ENCODE measurements around the gene ZNF710.

The ZNF710 gene

GRCh38 chr15:90019611-90020010 lies 18.5 kb downstream of the ZNF710 start:
- no peak for DNase-seq

DNA sequence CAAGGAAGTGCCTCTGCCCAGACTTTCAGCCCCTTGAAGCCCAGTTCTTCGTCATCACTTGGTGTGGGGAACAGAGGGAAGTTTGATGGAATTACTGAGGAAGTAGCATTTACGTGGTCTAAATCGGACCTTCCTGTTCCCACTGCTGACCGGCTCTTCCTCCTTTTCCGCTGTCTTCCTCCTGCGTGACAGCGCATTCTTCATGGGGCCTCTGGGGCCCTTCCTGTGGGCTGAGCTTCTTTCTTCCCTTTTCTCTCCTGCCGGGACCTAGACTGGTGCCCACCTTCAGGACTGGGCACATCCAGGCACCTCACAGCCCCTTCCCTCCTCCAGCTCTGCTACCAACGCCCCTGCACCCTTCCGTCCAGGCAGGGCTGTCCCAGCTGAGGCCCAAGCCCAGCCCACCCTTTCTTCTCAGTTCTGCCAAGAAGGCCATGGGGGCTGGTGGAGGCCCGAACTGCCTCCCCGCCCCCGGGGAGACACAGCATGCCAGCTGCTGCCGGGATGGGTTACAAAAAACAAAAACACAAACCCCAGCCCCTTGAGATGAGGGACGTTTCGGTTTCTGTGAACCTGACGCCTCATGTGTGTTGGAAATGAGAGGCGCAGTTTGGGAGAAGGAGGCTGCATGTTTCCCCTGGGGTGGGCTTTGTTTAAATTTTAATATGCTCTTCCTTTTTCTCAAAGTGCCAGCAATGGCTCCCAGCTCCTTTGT lies 19.1 kb downstream of the ZNF710 start:
- no peak for DNase-seq

DNA sequence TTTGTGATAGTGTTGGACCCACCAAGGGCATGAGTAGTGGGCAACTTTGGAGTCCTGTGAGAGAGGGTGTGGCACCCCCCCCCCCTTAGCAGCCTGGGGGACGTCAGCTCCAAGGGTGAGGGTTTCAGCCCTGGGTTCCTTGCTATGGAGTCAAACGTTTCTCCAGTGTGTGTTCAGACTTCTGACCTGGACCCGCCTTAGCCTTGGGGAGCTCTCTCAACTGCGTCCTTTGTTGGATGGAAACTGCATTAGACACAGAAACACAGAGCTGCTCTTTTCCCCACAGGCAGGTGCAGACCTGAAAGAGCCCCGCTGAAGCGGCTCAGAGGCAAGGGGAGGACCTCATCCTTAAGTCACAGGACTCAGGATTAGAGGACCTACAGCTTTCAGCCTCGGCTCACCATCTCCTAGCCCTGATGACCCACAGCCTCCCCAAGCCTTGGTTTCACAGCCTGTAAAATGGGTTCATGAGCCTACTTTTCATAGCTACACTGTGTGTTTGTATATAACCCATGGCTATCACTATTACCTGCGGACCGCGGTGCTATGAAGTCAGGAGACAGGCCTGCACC lies 19.9 kb downstream of the ZNF710 start:
- DNase-seq, result no peak

DNA sequence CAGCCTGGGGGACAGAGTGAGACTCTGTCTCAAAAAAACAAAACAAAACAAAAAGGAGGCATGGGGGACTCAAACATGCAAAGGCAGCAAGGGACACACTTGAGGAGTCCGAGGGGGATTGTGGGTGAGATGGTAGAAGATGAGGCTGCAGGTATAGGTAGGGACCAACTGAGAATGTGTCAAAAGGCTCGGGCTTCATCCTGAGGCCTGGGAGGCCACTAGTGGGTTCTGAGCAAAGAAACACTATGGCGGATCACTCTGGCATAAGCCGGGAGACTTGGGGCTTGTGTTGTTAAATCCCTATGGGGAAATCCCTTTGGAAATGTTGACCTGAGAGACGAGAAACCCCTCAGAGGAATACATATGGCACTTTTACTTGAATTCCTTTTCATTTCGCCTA lies 21.2 kb downstream of the ZNF710 start:
- DNase-seq, result no peak

- no peak for DNase-seq
Measured at GRCh38 chr15:90022905-90023700, 22.0 kb downstream of the ZNF710 start.

GRCh38 chr15:90024406-90024805 lies 23.3 kb downstream of the ZNF710 start:
- no peak for DNase-seq

- DNase-seq, result no peak
Measured at GRCh38 chr15:90025489-90026033, 24.4 kb downstream of the ZNF710 start.

- no peak for DNase-seq
Measured at GRCh38 chr15:90028376-90028944, 27.3 kb downstream of the ZNF710 start.

DNA sequence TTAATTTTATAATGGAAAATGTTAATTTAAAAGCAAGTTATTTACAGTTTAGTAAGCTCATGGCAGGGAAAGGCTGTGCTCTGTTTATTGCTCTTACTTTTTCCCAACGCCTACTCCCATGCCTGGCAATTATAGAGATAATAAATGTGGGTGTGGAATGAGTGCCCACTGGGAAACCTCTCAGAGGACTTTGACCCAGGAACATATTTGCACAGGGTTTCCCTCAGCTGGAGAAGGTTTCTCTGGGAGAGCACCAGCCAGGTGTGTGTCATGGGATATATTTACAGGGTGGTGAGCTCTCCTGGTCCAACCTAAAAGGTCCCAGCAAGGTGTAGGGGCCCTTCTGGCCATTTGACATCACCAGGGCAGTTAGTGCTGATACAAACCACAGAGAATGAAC lies 27.9 kb downstream of the ZNF710 start:
- DNase-seq, result no peak

DNA sequence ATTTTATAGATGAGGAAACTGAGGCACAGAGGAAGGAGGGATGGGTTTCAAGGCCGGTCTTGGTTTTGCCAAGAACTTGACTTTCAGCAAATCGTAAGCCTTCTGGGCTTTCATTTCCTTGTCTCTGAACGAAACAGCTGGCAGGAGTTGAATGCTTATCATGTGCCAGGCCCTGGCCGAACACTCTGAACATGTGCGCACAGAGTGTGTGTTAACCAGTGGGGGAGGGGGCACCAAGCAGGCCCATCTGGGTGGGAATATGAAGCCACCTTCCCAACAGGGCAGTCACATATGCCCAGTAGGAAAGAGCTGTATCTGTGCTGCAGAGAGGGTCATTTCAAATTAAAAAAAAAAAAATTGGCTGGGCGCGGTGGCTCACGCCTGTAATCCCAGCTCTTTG lies 29.3 kb downstream of the ZNF710 start:
- DNase-seq, result no peak

DNA sequence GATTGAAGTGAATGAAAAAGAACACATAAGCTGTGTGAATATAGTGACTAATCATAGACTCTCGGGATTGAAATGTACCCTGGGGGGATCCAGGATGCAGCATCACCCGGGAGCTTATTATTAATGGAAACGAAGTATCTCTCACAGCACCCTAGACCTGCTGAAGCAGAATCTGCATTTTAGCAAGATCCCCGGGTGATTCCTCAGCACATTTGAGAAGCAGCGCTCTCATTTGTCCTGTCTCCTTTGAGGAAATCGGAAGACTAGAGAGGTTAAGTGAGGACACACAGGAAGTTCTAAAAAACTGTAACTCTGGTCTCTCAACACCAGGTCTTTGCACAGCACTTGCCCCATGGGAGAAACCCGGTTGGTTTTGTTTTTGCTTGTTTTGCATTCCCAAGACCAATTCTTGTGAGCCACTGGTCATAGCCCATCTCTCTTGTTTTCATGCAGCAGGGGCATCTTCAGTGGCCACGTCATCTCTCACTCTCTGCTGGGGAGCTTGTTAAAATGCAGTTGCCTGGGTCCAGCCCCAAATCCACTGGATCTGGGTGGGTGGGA lies 30.2 kb downstream of the ZNF710 start:
- no peak for DNase-seq

GRCh38 chr15:90033006-90033405 lies 31.9 kb downstream of the ZNF710 start:
- no peak for DNase-seq

- DNase-seq, result no peak
Measured at GRCh38 chr15:90033448-90033847, 32.3 kb downstream of the ZNF710 start.

DNA sequence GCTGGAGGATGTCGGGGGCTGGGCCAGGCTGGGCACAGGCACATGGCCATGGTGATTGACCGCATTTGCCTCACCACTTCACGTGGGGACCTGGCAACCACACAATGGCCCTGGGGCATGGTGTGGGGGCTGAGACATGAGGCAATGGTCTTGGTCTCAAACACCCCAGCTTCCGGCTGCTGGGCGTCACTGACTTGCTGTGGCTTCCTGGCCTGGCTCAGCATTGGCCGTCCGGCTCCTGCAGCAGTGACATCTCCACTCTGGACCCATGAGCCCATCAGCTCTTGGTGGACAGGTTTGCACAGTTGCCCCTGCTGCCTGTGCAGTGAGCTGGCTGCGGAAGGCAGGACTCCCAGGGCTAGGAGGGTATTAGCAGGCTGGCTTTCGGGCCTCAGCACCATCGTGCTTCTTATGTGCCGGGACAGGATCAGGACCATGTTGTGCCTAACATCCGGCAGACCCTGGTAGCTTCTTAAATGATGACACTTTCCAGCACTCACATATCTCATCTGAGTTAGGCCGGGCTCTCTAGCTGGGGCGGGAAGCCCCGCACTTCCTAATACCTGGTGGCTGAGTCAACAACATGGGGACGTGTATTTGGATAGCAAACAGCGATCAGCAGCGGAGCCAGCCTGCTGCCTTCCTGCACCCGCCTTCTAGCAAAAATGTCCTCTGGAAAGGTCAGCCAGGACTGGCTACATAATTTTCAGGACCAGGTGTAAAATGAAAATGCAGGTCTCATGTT lies 34.1 kb downstream of the ZNF710 start:
- DNase-seq, result no peak

GRCh38 chr15:90035840-90036230 lies 34.7 kb downstream of the ZNF710 start:
- DNase-seq, result no peak

DNA sequence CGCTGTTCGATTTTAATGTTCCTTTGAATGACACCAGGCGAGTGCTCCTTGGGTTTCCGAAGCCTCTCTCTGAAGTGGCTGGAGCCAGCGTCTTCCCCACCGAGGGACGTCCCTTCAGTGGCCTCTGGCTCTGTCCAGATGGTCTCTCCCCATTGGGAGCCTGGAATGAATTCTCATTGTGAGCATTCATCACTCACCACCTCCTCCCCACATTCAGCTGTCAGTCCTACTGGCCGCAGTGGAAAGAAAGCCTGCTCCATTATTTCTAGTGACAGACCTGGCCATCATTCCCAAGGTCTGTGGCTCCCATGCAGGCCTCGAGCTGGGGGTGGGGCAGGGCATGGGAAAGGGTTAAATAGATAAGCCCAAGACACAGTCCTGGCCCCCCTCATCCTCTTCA lies 35.2 kb downstream of the ZNF710 start:
- DNase-seq, result no peak

DNA sequence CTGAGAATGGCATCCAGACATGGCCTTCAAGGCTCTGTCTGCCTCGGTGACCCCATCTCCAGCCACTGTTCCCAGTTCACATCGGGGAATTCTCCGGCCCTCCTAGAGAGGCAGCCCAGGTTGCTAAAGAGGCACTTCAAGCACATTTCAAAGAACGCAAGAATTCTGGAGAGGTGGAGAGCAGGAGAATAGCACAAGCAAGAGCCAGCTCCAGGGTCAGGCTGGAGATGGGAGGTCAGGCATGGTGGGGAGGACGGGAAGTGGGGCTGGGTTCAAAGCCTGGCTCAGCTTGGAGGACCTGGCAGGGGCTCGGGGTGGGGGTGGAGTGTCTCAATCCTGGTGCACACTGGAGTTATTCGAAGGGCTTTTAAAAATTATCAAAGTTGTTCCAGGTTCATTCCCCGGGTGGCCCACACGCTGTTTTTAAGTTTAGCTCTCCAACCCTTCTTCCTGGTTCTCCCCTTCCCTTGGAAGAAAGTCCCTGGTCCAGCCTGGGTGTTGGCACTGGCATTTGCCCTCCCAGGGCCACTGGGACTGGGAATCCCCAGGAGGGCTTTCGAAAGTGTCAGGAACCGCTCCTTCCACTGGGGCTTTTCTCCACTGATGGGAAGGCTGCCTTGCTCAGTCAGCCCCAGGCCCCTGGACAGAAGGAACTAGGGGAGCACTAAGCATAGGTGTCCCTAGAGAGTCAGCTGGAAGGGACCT lies 35.8 kb downstream of the ZNF710 start:
- no peak for DNase-seq

DNA sequence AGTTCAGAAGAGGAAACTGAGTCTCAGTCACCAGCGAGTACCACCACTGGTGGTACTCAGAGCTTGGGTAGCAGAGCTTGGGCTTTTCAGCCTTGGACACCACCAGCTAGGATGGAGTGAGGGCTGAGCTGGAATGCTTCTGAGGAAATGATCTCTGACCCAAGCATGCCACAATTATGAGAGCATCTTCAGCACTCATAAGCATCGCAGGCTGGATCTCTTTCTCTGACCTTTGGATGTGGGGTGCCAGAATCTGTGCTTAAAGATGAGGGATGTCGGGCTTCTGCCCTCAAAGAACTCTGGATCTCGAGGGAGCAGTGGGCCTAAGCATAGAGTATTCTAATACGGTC lies 36.4 kb downstream of the ZNF710 start:
- no peak for DNase-seq

- DNase-seq, result no peak
Measured at GRCh38 chr15:90037961-90038631, 37.0 kb downstream of the ZNF710 start.

GRCh38 chr15:90038632-90039095 lies 37.5 kb downstream of the ZNF710 start:
- no peak for DNase-seq

GRCh38 chr15:90039996-90040395 lies 38.9 kb downstream of the ZNF710 start:
- no peak for DNase-seq
